Stomach (tissue), 4 donors: ENCODE data around the gene MED22.

Experiments used
- POLR2A ChIP-seq, 4 donors: fragments of 450-650 bp; IDR thresholded peaks; one replicate each; pipeline ENCODE4 v1.6.1; 2016; ENCODE audit warnings: antibody characterized with exemption in 4 of 4, control low read depth in 2 of 4, mild to moderate bottlenecking in 1 of 4, moderate library complexity in 1 of 4
- TF ChIP-seq, protein P1 (sequence below), 7 experiments: fragments of 450-650 bp in 4 of 7; fragments of 200-600 bp in 3 of 7; sonication (generic) in 3 of 7; IDR thresholded peaks; one replicate each; pipeline ENCODE4 v1.5.1; 2016 to 2019; ENCODE audit warnings: antibody characterized with exemption in 7 of 7, control low read depth in 2 of 7, mild to moderate bottlenecking in 1 of 7

DNA sequence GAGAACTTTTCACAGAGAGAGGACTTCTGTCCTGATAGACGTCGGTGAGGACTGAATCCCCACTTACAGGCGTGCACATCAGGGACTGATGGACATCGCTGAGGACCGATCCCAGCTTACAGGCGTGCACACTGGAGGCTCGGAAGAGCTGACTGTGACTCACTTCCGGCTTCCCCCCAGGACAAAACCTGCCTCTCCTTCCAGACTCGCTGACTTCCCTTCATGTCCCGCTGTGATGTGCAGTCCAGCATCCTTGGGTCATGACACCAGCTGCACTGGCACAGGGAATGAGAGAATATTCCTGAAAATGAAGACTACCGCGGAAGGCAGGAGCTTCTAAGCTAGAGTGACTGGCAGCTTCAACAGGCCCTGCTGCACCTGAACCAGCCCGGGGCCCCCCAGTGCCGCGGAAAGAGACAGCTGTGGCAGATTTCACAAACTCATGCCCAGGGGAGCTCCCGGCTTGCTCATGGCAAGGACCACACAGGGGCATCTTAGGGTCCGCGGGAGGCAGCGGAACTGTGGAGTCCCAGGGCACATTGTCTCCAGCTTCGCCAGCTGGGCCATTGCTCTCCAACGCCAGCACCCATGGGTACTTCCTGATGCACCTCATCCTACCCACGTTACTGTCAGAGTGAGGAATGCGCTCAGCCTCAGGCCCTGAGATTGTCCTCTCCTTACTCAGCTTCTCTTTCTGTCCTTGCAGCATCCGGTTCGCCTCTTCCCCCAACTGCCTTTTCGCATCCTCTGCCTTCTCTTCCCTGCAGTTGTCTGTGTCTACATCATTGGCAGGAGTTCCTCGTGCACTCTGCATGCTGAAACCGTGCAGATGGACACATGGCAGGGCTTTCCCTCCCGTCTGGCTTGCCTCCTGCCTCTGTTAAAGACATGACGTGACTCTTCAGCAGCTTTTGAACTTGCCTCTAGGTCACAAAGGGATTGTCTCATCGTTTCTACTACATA, 41.4 kb downstream of the MED22 start:
- no peak for TF ChIP-seq POLR2A (IDR thresholded peaks at IDR 0.05)
- TF ChIP-seq, protein P1, sequence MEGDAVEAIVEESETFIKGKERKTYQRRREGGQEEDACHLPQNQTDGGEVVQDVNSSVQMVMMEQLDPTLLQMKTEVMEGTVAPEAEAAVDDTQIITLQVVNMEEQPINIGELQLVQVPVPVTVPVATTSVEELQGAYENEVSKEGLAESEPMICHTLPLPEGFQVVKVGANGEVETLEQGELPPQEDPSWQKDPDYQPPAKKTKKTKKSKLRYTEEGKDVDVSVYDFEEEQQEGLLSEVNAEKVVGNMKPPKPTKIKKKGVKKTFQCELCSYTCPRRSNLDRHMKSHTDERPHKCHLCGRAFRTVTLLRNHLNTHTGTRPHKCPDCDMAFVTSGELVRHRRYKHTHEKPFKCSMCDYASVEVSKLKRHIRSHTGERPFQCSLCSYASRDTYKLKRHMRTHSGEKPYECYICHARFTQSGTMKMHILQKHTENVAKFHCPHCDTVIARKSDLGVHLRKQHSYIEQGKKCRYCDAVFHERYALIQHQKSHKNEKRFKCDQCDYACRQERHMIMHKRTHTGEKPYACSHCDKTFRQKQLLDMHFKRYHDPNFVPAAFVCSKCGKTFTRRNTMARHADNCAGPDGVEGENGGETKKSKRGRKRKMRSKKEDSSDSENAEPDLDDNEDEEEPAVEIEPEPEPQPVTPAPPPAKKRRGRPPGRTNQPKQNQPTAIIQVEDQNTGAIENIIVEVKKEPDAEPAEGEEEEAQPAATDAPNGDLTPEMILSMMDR (IDR thresholded peaks at IDR 0.05) = no peak
